B cell (primary cell): Measurements from ENCODE around the gene WDR6. TPM values are rescaled to one million over a fixed set of nuclear protein-coding genes. Genes with fewer than 3 reads are reported as not detected.

Experiments
- ATAC-seq: fragments of 200-7000 bp; cut with Tn5 transposase; one replicate; pipeline ENCODE4 v1.10.0; 2021; ENCODE audit warnings: low read depth, mild to moderate bottlenecking, moderate number of reproducible peaks, moderate library complexity
- CTCF ChIA-PET: fragments of 350-600 bp; sonication (Branson Sonifier 250); formaldehyde crosslinking; loops from one replicate; lab custom pipeline; 2021; ENCODE audit warnings: antibody characterized with exemption, inconsistent platforms; lab: Charles Lee
- POLR2A ChIA-PET: fragments of 350-600 bp; sonication (Branson Sonifier 250); formaldehyde crosslinking; loops from one replicate; lab custom pipeline; 2021; ENCODE audit warnings: antibody characterized with exemption; lab: Charles Lee
- DNase-seq: peaks from one replicate; pipeline ENCODE4 v3.0.0; 2013
- H2AFZ ChIP-seq: 2 replicates; pipeline ENCODE4 v1.6.1; 2012; ENCODE audit warnings: mild to moderate bottlenecking, low read depth, low read length; ENCODE audit not compliant: insufficient read depth, poor library complexity, severe bottlenecking
- H3K27ac ChIP-seq, 2 donors: 1 replicate in 1 of 2; 2 replicates in 1 of 2; pipeline ENCODE4 v1.5.1; 2012 to 2013; ENCODE audit warnings: low read length in 2 of 2, mild to moderate bottlenecking in 2 of 2, moderate library complexity in 1 of 2
- H3K27me3 ChIP-seq, 4 experiments: fragments of 200-600 bp in 1 of 4; sonication (generic) in 1 of 4; replicated peaks in 1 of 4; 1 replicate in 2 of 4; 2 replicates in 2 of 4; pipeline versions ENCODE4 v1.6.1 to v1.7.0; 2013 to 2016; ENCODE audit warnings: low read length in 3 of 4, mild to moderate bottlenecking in 2 of 4, mixed read lengths in 1 of 4, moderate library complexity in 1 of 4; ENCODE audit not compliant: insufficient read depth in 4 of 4, control insufficient read depth in 3 of 4; ENCODE audit errors: control extremely low read depth in 1 of 4
- H3K36me3 ChIP-seq, 2 experiments: replicated peaks in 1 of 2; 1 replicate in 1 of 2; 2 replicates in 1 of 2; pipeline versions ENCODE4 v1.6.1 to v1.7.1; 2013; ENCODE audit warnings: low read length in 1 of 2; ENCODE audit not compliant: insufficient read depth in 2 of 2, control insufficient read depth in 1 of 2; ENCODE audit errors: control extremely low read depth in 1 of 2, extremely low read depth in 1 of 2
- H3K4me1 ChIP-seq, 2 donors: fragments of 200-600 bp in 1 of 2; sonication (generic) in 1 of 2; 1 replicate in 1 of 2; 2 replicates in 1 of 2; pipeline versions ENCODE4 v1.5.1 to v1.6.1; 2013 to 2017; ENCODE audit warnings: low read length in 2 of 2; ENCODE audit not compliant: control insufficient read depth in 2 of 2, insufficient read depth in 2 of 2
- H3K4me2 ChIP-seq: replicated peaks from 2 replicates; pipeline ENCODE3; 2012; ENCODE audit warnings: mild to moderate bottlenecking, low read depth, low read length; ENCODE audit not compliant: poor library complexity, severe bottlenecking
- H3K4me3 ChIP-seq, 5 experiments: fragments of 200-600 bp in 1 of 5; sonication (generic) in 1 of 5; 1 replicate in 3 of 5; 2 replicates in 2 of 5; pipeline versions ENCODE4 v1.5.1 to v1.7.0; 2011 to 2016; ENCODE audit warnings: low read length in 4 of 5, mild to moderate bottlenecking in 4 of 5, low read depth in 2 of 5, control low read depth in 1 of 5, moderate library complexity in 1 of 5; ENCODE audit not compliant: insufficient read depth in 1 of 5; ENCODE audit errors: control extremely low read depth in 1 of 5, extremely low read depth in 1 of 5
- H3K79me2 ChIP-seq: fragments of 200-600 bp; sonication (generic); one replicate; pipeline ENCODE4 v1.6.0; 2016; ENCODE audit warnings: low read length; ENCODE audit not compliant: control insufficient read depth, insufficient read depth
- H3K9ac ChIP-seq: fragments of 200-600 bp; sonication (generic); 2 replicates; pipeline ENCODE4 v1.6.1; 2017; ENCODE audit warnings: mild to moderate bottlenecking, low read length, moderate library complexity
- H3K9me3 ChIP-seq, 3 donors: one replicate each; pipeline versions ENCODE4 v1.6.1 to v1.7.1; 2013; ENCODE audit warnings: low read length in 2 of 3; ENCODE audit not compliant: control insufficient read depth in 2 of 3, insufficient read depth in 1 of 3; ENCODE audit errors: control extremely low read depth in 1 of 3
- H4K20me1 ChIP-seq: 2 replicates; pipeline ENCODE4 v1.6.0; 2012; ENCODE audit warnings: mild to moderate bottlenecking, low read length; ENCODE audit not compliant: insufficient read depth, control insufficient read depth, poor library complexity, severe bottlenecking
- H3K27ac Mint-ChIP-seq: one replicate; pipeline ENCODE4 v1.8.0; 2021; ENCODE audit warnings: mixed read lengths
- H3K27me3 Mint-ChIP-seq: one replicate; pipeline ENCODE4 v1.8.0; 2021; ENCODE audit warnings: mixed read lengths
- H3K4me1 Mint-ChIP-seq: one replicate; pipeline ENCODE4 v1.8.0; 2021; ENCODE audit warnings: mixed read lengths
- H3K4me3 Mint-ChIP-seq: one replicate; pipeline ENCODE4 v1.8.0; 2021; ENCODE audit warnings: mixed read lengths
- H3K9me3 Mint-ChIP-seq: one replicate; pipeline ENCODE4 v1.8.0; 2022; ENCODE audit warnings: mixed read lengths; ENCODE audit not compliant: insufficient read depth
- EZH2 ChIP-seq: IDR thresholded peaks from 2 replicates; pipeline ENCODE4 v1.6.1; 2012; ENCODE audit warnings: borderline replicate concordance, low read depth, mild to moderate bottlenecking, moderate library complexity, low read length; ENCODE audit not compliant: insufficient read depth, poor library complexity, severe bottlenecking
- WGBS: methylation state at CpG from one replicate; pipeline ENCODE4 v1.1.5; 2013; ENCODE audit warnings: missing lambda C conversion rate; ENCODE audit not compliant: insufficient coverage; 5-methylcytosine and 5-hydroxymethylcytosine counted together
- intact Hi-C: fragments of 100-400 bp; cut with micrococcal nuclease; formaldehyde crosslinking; loops from one replicate; pipeline ENCODE4 v1.10.0; 2022
- polyA plus RNA-seq: library from polyadenylated mRNA; depleted of rRNA; stranded (reverse); fragments of >200 nt; gene quantifications from 2 replicates; pipeline ENCODE4 v1.2.3, GENCODE V29; 2012
- total RNA-seq, 2 donors: library from RNA; stranded (reverse); fragments of 120-200 nt in 1 of 2; gene quantifications; 1 replicate in 1 of 2; 2 replicates in 1 of 2; pipeline versions ENCODE4 v1.2.3 to v1.2.4, GENCODE V29; 2013 to 2022
- TF ChIP-seq, protein P1 (sequence below): fragments of 200-600 bp; IDR thresholded peaks from one replicate; pipeline ENCODE4 v1.8.0; 2022; ENCODE audit warnings: antibody characterized with exemption, mild to moderate bottlenecking

Gene WDR6
- total and polyA plus RNA-seq, 2 donors (not counting 1 experiment from before 2014, with no cell fraction given), result 287 to 317 TPM

DNA sequence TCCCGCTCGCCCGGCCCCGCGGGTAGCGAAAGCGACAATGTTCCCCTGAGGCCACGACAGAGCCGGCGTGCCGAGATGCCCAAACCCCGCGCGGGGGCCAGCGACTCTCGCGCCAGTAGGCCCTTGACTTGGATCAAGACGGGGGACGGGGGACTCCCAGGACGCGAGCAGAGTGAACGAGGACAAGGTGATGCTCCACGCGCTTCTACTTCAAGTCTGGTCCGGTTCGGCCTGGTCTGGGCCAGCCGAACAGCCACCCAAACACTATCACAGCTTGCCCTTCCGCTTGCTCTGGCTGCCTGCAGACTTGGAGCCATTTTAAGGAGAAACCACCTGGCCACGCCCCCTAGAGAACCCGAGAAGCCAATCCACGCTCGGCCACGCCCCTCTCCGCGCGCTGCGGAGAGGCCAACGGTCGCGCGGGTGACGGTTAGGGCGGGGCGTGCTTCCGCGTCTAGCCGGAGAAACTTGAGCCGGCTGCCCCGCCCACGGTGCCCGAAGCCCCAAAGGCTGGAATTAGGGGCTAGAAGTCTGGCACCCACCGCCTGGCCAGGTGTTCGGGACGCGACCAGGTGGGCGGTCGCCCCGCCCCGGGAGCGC lies 14.1 kb downstream of the WDR6 start:
- Histone ChIP-seq H3K36me3 (peaks cover 0 to 33% of the 10 kb centered on the region in 2 experiments), H3K27ac (peak overlapping the region; percentile 96 to 98), H3K4me3 (peak overlapping the region; percentile 66 to 92 (median 89)), H2AFZ (peak overlapping the region; percentile 89), H3K27me3 (no peaks in the 10 kb centered on the region), H3K4me2 (peak overlapping the region; percentile 98), H3K4me1 (peaks cover 36 to 60% of the 10 kb centered on the region in 2 donors), H3K79me2 (peaks cover 44% of the 10 kb centered on the region), H3K9me3 (no peaks in the 10 kb centered on the region), H4K20me1 (peaks cover 5% of the 10 kb centered on the region), H3K9ac (peak overlapping the region; percentile 98)
- peaks cover 60% of the 10 kb centered on the region for H3K4me1 Mint-ChIP-seq
- CTCF ChIA-PET, result interaction anchor here (0.9 to 3.7 kb wide), 13 partner anchors 9 to 319 kb away, joined by 3 to 52 read pairs (median 4); partner anchors contain the start of genes ARIH2, P4HTM, QRICH1 and USP4
- under 1% methylated on average over 60 of the region's 60 CpGs for WGBS
- intact Hi-C loops, result loop anchor here (1.0 to 10.0 kb wide), 8 partner anchors 8 to 464 kb away; partner anchors contain the start of genes ARIH2, DAG1, IMPDH2 and IP6K2
- H3K27me3 Mint-ChIP-seq, result no peaks in the 10 kb centered on the region
- peak overlapping the region; percentile 96 for H3K4me3 Mint-ChIP-seq
- peak; percentile 99 for DNase-seq
- POLR2A ChIA-PET, result interaction anchor here (0.5 to 6.4 kb wide), 14 partner anchors 8 to 1528 kb away, joined by 3 to 116 read pairs (median 8); partner anchors contain the start of genes ARIH2, IMPDH2, P4HTM and QRICH1
- TF ChIP-seq, protein P1, sequence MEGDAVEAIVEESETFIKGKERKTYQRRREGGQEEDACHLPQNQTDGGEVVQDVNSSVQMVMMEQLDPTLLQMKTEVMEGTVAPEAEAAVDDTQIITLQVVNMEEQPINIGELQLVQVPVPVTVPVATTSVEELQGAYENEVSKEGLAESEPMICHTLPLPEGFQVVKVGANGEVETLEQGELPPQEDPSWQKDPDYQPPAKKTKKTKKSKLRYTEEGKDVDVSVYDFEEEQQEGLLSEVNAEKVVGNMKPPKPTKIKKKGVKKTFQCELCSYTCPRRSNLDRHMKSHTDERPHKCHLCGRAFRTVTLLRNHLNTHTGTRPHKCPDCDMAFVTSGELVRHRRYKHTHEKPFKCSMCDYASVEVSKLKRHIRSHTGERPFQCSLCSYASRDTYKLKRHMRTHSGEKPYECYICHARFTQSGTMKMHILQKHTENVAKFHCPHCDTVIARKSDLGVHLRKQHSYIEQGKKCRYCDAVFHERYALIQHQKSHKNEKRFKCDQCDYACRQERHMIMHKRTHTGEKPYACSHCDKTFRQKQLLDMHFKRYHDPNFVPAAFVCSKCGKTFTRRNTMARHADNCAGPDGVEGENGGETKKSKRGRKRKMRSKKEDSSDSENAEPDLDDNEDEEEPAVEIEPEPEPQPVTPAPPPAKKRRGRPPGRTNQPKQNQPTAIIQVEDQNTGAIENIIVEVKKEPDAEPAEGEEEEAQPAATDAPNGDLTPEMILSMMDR, result no peak
- no peak for TF ChIP-seq EZH2
- no peaks in the 10 kb centered on the region for H3K9me3 Mint-ChIP-seq
- ATAC-seq, result peak; percentile 69
- peak overlapping the region; percentile 97 for H3K27ac Mint-ChIP-seq
